Transverse colon (tissue), 4 donors: ENCODE results near the gene FAM110A.

ENCODE experiments used
- CTCF ChIP-seq, 5 experiments: fragments of 200-600 bp in 3 of 5; fragments of 450-650 bp in 2 of 5; sonication (generic) in 3 of 5; IDR thresholded peaks; 1 replicate in 2 of 5; 2 replicates in 3 of 5; pipeline ENCODE4 v1.5.1; 2016 to 2017; ENCODE audit warnings: antibody characterized with exemption in 5 of 5, inconsistent platforms in 3 of 5, mild to moderate bottlenecking in 2 of 5, moderate library complexity in 1 of 5
- POLR2A ChIP-seq: fragments of 450-650 bp; IDR thresholded peaks from one replicate; pipeline ENCODE4 v1.6.1; 2016; ENCODE audit warnings: antibody characterized with exemption, mild to moderate bottlenecking, moderate library complexity
- POLR2AphosphoS5 ChIP-seq, 3 donors: sonication (generic); formaldehyde crosslinking; IDR thresholded peaks; one replicate each; pipeline ENCODE4 v1.6.1; 2016; ENCODE audit warnings: antibody characterized with exemption in 3 of 3

GRCh38 chr20:823574-823902 is 10.0 kb upstream of the FAM110A start:
- no peak for TF ChIP-seq POLR2AphosphoS5 (IDR thresholded peaks at IDR 0.05)
- TF ChIP-seq CTCF (IDR thresholded peaks at IDR 0.05) = no peak
- no peak for TF ChIP-seq POLR2A
